ENCODE data around the gene MMP2. TPM values are rescaled to one million over a fixed set of nuclear protein-coding genes. Genes with fewer than 3 reads are reported as not detected.

MMP2 gene
- total RNA-seq (2021; fragmentation: NEBNext Ultra II Directional; extraction: Animal tissue kit (Norgen Biotek cat#: 25700)) (58.2 and 64.5 TPM in 2 replicates), polyA plus RNA-seq (2011; rRNA removed) (33.6 and 45.0 TPM in 2 replicates), polyA minus RNA-seq (2011; rRNA and poly(A)+ RNA removed) (78.1 and 89.7 TPM in 2 replicates)
- polyA plus RNA-seq (2011; cell fraction: cytosol; rRNA removed), result 24.9 TPM
- 35.7 TPM for polyA plus RNA-seq (2011; cell fraction: nucleus; rRNA removed)
- 30.3 to 51.7 TPM (median 42.2 TPM) in 4 replicates for polyA plus RNA-seq (2012, experiment 1 of 2)
- 26.5 TPM for polyA plus RNA-seq (2012, experiment 2 of 2)
- 46.1 TPM for polyA plus RNA-seq (2013, experiment 1 of 2)
- 44.9 TPM for polyA plus RNA-seq (2013, experiment 2 of 2)
- polyA minus RNA-seq (2011; cell fraction: cytosol; rRNA and poly(A)+ RNA removed), result 27.7 TPM
- 21.3 TPM for polyA minus RNA-seq (2011; cell fraction: nucleus; rRNA and poly(A)+ RNA removed)
- long read RNA-seq, experiment 1, transcript MMP2-201 (13 exons, 3,741 nt), result major isoform, 12 of 38 reads
- long read RNA-seq, experiment 1, partial matches to known transcripts, result 13 of 38 reads
- long read RNA-seq, experiment 1, other reads (novel, unspliced or antisense), result 13 of 38 reads
- long read RNA-seq, experiment 2, partial matches to known transcripts, result 3 of 3 reads
- long read RNA-seq, experiment 2, other reads (novel, unspliced or antisense), result 0 of 3 reads

DNA sequence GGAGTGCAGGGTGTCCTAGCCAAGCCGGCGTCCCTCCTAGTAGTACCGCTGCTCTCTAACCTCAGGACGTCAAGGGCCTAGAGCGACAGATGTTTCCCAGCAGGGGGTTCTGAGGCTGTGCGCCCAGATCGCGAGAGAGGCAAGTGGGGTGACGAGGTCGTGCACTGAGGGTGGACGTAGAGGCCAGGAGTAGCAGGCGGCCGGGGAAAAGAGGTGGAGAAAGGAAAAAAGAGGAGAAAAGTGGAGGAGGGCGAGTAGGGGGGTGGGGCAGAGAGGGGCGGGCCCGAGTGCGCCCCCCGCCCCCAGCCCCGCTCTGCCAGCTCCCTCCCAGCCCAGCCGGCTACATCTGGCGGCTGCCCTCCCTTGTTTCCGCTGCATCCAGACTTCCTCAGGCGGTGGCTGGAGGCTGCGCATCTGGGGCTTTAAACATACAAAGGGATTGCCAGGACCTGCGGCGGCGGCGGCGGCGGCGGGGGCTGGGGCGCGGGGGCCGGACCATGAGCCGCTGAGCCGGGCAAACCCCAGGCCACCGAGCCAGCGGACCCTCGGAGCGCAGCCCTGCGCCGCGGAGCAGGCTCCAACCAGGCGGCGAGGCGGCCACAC lies at the start of gene MMP2:
MMP2 (plus strand) TSS at position 372 of the 603 bp plus-strand sequence. CDS start 282 bp downstream, outside the sequence.
- 3% methylated on average over 24 of the region's 46 CpGs; no CpG with 5 or more reads in 1 of the 2 experiments for WGBS, 2 experiments (ENCODE audit: extremely low coverage in 1 of 2, insufficient coverage in 1 of 2, insufficient read length in 1 of 2, insufficient replicate concordance in 2 of 2, low coverage in 1 of 2, low lambda C conversion rate in 2 of 2, missing lambda C conversion rate in 1 of 2)
- Histone ChIP-seq H3K9me3 (ENCODE audit: insufficient read depth in 2 of 2, low read depth in 1 of 2, low read length in 1 of 2) (no peaks in the 10 kb centered on the region), H3K4me1 (replicated peaks in 1 of 4; ENCODE audit: control insufficient read depth in 3 of 4, insufficient read depth in 4 of 4, low read length in 3 of 4) (peaks cover 3 to 16% (median 9%) of the 10 kb centered on the region in 4 experiments), H3K79me2 (ENCODE audit: control insufficient read depth in 1 of 2, insufficient read depth in 2 of 2, low read length in 2 of 2) (no peaks in the 10 kb centered on the region), H3K9ac (replicated peaks in 1 of 4; ENCODE audit: extremely low read depth in 1 of 4, low read depth in 3 of 4, low read length in 3 of 4) (peak within 1 kb of the TSS; percentile 4 to 78 (median 51); a peak in 4 of 7 replicates), H4K5ac (ENCODE audit: insufficient read length, low read depth, low read length) (peak within 1 kb of the TSS; percentile 30), H2BK120ac (replicated peaks; ENCODE audit: low read depth, low read length) (no peak within 1 kb of the TSS), H2BK15ac (ENCODE audit: low read length) (0 out of 2 replicates have a peak within 1 kb of the TSS, but pooled peaks have one; percentile 61), H4K20me1 (replicated peaks in 1 of 2; ENCODE audit: control insufficient read depth in 1 of 2, insufficient read depth in 2 of 2, low read length in 2 of 2) (peaks cover 0 to 6% of the 10 kb centered on the region in 2 experiments), H3K27ac (ENCODE audit: low read depth, low read length) (peak within 1 kb of the TSS; percentile 27; the same call in 1 of the 2 replicates), H3K4me3 (ENCODE audit: extremely low read depth in 1 of 4, insufficient read depth in 2 of 4, low read depth in 3 of 4, low read length in 4 of 4) (peak within 1 kb of the TSS; percentile 28 to 75 (median 65)), H2AFZ (ENCODE audit: low read length) (no peak within 1 kb of the TSS), H2BK12ac (ENCODE audit: low read depth, low read length) (peak within 1 kb of the TSS; percentile 89; the same call in 1 of the 2 replicates), H3K27me3 (replicated peaks in 1 of 4; ENCODE audit: control insufficient read depth in 3 of 4, extremely low read depth in 1 of 4, insufficient read depth in 3 of 4, low read length in 3 of 4) (peaks cover 7 to 48% (median 31%) of the 10 kb centered on the region in 4 experiments), H3K56ac (replicated peaks; ENCODE audit: insufficient read length, low read depth, low read length) (no peak within 1 kb of the TSS), H3K18ac (ENCODE audit: extremely low read depth, low read length) (peak within 1 kb of the TSS; percentile 67; the same call in 1 of the 2 replicates), H4K91ac (replicated peaks; ENCODE audit: insufficient read length, low read length) (peak within 1 kb of the TSS; percentile 68), H3K14ac (ENCODE audit: insufficient read length) (no peak within 1 kb of the TSS), H2BK20ac (ENCODE audit: low read length) (no peak within 1 kb of the TSS), H4K8ac (ENCODE audit: extremely low read depth, insufficient read depth, low read length) (peak within 1 kb of the TSS; percentile 87), H3K23ac (ENCODE audit: insufficient read length) (no peak within 1 kb of the TSS), H3K4ac (replicated peaks; ENCODE audit: insufficient read length, low read depth, low read length) (peak within 1 kb of the TSS; percentile 21), H3K79me1 (ENCODE audit: low read depth, low read length) (no peaks in the 10 kb centered on the region; the same call in 1 of the 2 replicates), H3K36me3 (ENCODE audit: control insufficient read depth in 2 of 4, insufficient read depth in 4 of 4, low read length in 3 of 4) (no peaks in the 10 kb centered on the region; a peak in 2 of 8 replicates), H3K4me2 (ENCODE audit: insufficient read depth in 1 of 2, low read depth in 2 of 2, low read length in 2 of 2) (peak within 1 kb of the TSS; percentile 91 to 97), H3K23me2 (ENCODE audit: low read depth, low read length) (peaks cover 15% of the 10 kb centered on the region), H2BK5ac (ENCODE audit: low read depth, low read length) (0 out of 2 replicates have a peak within 1 kb of the TSS, but pooled peaks have one; percentile 3), H2AK5ac (ENCODE audit: low read depth, low read length) (no peak within 1 kb of the TSS)
- peak in 1 of 2 experiments; percentile 51 for DNase-seq (ENCODE audit: low read depth in 1 of 2, low spot score in 2 of 2)
- TF ChIP-seq GABPA (IDR thresholded peaks at IDR 0.05; ENCODE audit: borderline replicate concordance, insufficient read depth, low read length) (no peak), NRF1 (IDR thresholded peaks at IDR 0.05; ENCODE audit: low read depth, low read length) (0 out of 2 replicates have a peak, but pooled peaks have one; percentile 5), CREB1 (IDR thresholded peaks at IDR 0.05) (0 out of 2 replicates have a peak, but pooled peaks have one; percentile 1), SP4 (IDR thresholded peaks at IDR 0.05; ENCODE audit: low read length) (no peak), POLR2AphosphoS5 (IDR thresholded peaks at IDR 0.05; ENCODE audit: low read depth, low read length) (peak; percentile 32; the same call in 1 of the 2 replicates), SIN3A (conservative IDR thresholded peaks at IDR 0.05 in 1 of 2, IDR thresholded peaks at IDR 0.05 in 1 of 2; ENCODE audit: low read depth in 1 of 2, low read length in 2 of 2) (peak in 1 of 2 experiments; percentile 49; a peak in 1 of 4 replicates), TCF12 (IDR thresholded peaks at IDR 0.05; ENCODE audit: low read depth, low read length) (0 out of 2 replicates have a peak, but pooled peaks have one; percentile 37), RXRA (IDR thresholded peaks at IDR 0.05; ENCODE audit: insufficient read depth, low read depth, low read length) (no peak)
- ChIA-PET POLR2A (ENCODE audit: partially characterized antibody) (interaction anchor here (1.4 to 1.5 kb wide), 2 partner anchors 8 to 31 kb away, joined by 3 to 8 read pairs; no protein-coding TSS in a partner anchor), CTCF (ENCODE audit: partially characterized antibody) (interaction anchor here (2.2 to 3.0 kb wide), 3 partner anchors 10 to 23 kb away, joined by 13 to 14 read pairs (median 13); no protein-coding TSS in a partner anchor)
- FAIRE-seq, result no peak
